ENCODE measurements around the gene INO80D.
"Not testable (repeated sequence)": the region's sequence is repeated elsewhere in the genome, so short reads cannot be mapped to it uniquely, and the experiment has no call there.

The INO80D gene

DNA sequence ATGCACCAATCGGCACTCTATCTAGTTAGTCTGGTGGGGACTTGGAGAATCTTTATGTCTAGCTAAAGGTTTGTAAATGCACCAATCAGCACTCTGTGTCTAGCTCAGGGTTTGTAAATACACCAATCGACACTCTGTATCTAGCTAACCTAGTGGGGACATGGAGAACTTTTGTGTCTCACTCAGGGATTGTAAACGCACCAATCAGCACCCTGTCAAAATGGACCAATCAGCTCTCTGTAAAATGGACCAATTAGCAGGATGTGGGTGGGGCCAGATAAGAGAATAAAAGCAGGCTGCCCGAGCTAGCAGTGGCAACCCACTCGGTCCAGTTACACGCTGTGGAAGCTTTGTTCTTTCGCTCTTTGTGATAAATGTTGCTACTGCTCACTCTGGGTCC is 108.3 kb downstream of the INO80D start:
- DNase-seq (ENCODE audit: low read depth in 2 of 2) = not testable (repeated sequence)

GRCh38 chr2:205976934-205977659 is 108.9 kb downstream of the INO80D start:
- DNase-seq (ENCODE audit: low read depth in 2 of 2) = not testable (repeated sequence)

GRCh38 chr2:205976120-205976814 is 109.7 kb downstream of the INO80D start:
- no peak for DNase-seq (ENCODE audit: low read depth in 2 of 2)

DNA sequence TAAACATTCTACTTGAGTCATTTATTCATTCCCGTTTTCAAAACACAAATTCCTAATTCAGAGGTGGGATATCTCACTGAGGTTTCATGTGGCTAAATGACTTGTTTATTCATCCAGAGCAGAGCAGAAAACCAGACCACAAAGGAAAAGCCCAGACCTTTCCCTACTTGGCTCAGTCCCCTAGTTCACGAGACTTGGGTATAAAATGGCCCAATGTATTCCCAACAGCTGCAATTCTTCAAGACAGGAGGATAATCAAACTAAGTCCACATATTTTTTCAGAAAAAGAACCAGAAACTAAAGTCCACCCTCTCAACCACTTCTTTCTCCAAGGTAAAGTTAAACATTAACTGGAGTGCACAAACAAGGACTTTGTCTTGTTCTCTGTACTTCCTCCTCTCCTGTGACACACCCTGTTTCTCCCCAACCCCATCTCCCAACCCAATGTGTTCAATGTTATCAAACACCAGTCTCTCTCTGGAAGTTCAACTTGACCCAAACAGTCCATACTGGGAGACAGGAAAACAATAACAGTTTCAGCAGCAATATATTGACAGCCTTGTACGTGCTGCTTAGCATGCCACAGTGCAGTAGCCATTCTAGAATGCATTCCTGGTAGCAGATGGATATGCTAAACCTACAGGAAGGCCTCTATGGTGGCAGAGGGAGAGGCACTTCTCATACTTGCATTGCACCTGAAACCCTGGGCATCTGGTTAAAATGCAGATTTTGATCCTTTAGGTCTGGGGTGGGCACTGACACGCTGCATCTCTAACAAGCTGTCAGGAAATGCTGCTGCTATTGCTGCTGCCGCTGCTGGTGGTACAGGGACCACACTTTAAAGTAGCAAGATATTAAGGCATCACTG is 110.7 kb downstream of the INO80D start:
- no peak for DNase-seq (ENCODE audit: low read depth in 2 of 2)

GRCh38 chr2:205972113-205972512 is 113.9 kb downstream of the INO80D start:
- DNase-seq (ENCODE audit: low read depth in 2 of 2) = no peak

DNA sequence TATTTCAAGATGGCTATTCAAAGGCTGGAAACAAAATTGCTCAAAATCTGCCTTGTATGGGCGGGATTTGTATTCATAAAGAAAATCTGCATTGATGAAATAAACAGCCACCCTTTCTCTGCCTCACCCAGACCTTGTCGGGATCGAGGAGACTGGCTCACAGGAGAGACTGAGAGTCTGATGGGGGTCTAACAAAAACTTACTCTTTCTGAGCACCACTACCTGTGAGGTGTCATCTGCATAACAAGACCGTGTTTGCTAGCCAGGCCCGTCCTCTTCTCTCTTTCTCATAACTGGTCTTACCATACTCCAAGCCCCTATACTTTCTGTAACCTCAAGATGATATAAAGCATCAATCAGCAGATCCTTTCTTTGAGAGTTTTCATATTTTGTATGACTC is 115.6 kb downstream of the INO80D start:
- no peak for DNase-seq (ENCODE audit: low read depth in 2 of 2)

DNA sequence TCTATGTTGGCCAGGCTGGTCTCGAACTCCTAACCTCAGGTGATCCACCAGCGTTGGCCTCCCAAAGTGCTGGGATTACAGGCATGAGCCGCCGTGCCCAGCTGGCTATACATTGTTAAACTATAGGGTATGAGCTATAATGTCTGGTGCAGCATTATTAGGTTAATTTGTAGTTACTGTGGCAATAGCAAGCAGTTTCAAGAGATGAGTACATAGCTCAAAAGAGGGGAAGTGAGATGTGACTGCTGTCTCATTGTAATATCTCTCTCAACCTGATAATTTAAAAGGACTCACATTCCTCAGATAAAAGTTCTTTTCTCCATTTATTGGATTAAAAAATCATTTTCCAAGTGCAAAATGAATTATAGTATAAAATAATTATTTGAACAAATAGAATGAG is 116.4 kb downstream of the INO80D start:
- DNase-seq (ENCODE audit: low read depth in 2 of 2) = no peak

DNA sequence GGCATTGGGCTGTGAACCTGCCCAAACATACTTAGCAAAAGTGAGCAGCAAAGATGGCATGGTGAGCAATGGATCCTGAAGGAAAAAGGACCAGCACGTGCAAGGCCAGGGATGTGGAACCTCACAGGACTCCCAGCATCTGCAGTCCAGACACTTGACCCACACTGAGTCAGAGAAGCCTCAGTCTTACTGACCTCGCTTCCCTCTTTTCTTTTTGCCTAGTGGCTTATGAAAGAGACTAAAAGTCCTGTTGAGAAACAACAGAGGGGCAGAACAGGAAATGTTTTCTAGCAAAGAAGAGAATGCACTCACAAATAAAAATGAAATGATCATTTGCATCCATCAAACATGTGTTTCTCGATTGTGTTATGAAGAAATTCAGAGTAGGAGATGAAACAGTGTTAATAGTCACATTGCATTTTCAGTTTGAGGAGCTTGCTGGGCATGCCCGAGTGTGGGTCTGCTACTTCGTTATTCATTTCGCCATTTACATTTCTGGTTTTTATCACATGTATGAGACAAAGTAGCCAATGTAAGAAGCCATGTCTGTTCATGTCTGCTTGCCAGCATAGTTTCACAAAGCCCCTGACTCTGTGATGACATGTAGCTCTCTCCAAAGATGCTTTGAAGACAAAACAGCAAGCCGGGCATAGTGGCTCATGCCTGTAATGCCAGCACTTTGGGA is 118.4 kb downstream of the INO80D start:
- no peak for DNase-seq (ENCODE audit: low read depth in 2 of 2)

GRCh38 chr2:205965707-205966106 is 120.3 kb downstream of the INO80D start:
- DNase-seq (ENCODE audit: low read depth in 2 of 2) = no peak

- no peak for DNase-seq (ENCODE audit: low read depth in 2 of 2)
Observed at GRCh38 chr2:205964111-205964761, 121.7 kb downstream of the INO80D start.

- no peak for DNase-seq (ENCODE audit: low read depth in 2 of 2)
Observed at GRCh38 chr2:205959521-205959920, 126.5 kb downstream of the INO80D start.

DNA sequence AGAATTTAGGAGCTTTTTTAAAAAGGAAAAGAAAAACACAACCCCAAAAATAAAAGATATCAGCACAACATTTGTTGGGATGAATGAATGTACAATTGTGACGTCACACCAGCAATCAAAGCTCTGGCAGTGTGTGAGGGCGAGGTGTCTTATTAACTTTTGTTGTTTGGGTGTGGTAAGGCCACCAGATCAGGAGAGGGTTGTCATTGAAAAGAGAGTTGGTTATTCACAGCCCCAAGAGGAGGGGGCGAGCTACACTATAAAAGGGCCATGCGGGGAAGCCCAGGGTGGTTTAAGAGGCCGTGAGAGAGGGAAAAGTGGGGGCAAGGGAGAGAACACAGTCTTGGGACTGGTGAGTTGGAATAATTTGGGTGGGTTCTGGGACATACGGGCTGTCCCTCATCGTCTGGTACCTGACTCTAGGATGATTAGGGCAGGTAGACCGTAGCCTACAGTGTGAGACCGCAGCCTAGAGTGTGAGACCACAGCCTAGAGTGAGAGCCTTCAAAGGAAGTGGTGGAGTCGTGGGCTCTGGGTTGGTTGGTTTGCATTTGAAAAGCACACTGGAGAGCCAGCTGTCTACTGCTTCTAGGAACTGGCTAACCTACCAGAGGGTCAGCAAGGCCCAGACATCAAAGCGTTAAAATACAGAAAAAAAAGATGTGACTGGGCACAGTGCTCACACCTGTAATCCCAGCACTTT is 128.4 kb downstream of the INO80D start:
- DNase-seq (ENCODE audit: low read depth in 2 of 2) = no peak

GRCh38 chr2:205954707-205955106 is 131.3 kb downstream of the INO80D start:
- DNase-seq (ENCODE audit: low read depth in 2 of 2) = no peak

DNA sequence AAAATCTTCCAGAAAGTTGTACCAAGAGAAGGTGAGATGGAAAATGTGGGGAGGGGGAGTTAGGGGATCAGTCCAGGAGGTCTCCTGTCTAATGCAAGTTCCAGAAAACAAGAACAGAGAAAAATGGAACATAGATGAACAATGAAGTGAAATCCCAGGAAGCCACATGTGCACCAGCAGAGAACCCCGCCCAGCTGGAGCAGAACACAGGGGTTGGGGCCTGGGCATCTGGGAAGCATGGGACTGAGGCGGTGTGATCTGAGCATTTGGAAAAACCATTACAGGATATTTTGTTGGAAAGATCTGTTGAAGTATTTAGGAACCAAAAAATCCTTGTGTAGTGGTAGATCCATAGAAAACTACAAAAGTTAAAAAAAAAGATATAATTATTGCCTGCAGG is 133.7 kb downstream of the INO80D start:
- no peak for DNase-seq (ENCODE audit: low read depth in 2 of 2)

GRCh38 chr2:205948883-205949282 is 137.1 kb downstream of the INO80D start:
- no peak for DNase-seq (ENCODE audit: low read depth in 2 of 2)

- no peak for DNase-seq (ENCODE audit: low read depth in 2 of 2)
Observed at GRCh38 chr2:205948496-205948837, 137.5 kb downstream of the INO80D start.

- DNase-seq (ENCODE audit: low read depth in 2 of 2) = peak; percentile 37 to 51
Observed at GRCh38 chr2:205947621-205948495, 138.1 kb downstream of the INO80D start.

DNA sequence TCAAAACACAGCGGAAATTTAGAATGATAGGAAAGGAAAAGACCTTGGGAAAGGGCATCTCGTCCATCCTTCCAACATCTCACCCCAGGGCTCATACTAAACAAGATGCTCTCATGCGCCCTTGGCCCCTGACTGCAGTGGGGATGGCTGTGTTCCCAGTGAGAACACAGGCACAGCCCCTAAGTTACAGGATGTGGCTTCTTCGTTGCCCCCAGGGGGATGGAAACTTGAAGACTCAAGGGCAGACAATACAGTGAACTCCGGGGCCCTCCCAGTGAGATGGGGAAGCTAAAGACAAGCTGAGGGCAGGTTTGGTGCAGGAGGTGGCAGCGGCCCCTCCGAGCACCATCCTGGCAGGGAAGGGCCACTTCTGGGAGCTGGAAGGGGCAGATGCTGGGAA is 139.7 kb downstream of the INO80D start:
- no peak for DNase-seq (ENCODE audit: low read depth in 2 of 2)
